Suppressor macrophage treated with lipopolysaccharide for 4 hours (primary cell): Measurements from ENCODE around the gene CSMD2.

Experiments used
- DNase-seq: peaks from one replicate; pipeline ENCODE4 v3.0.0-alpha.2; 2020

The CSMD2 gene

GRCh38 chr1:33660244-33660643, 504.8 kb downstream of the CSMD2 start:
- DNase-seq: no peak

DNA sequence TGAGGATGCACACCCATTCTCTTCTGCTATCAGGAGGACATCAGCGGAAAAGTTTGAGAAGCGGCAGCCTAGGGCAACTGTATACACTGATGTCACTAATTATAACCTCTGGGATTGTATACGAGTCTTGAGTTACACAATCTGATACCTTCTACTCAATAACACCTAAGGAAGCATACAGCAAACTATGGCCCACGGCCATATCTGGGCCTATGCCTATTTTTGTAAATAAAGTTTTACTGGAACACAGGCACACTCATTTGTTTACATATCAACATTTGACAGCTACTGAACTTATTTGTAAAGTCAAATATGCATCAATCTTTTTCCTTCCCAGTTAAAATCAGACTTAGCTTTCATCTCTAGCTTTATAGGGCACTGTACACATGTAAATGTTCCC, 505.4 kb downstream of the CSMD2 start:
- DNase-seq: no peak

- no peak for DNase-seq
Measured at GRCh38 chr1:33657833-33658232, 507.2 kb downstream of the CSMD2 start.

- peak; percentile 45 for DNase-seq
Measured at GRCh38 chr1:33656467-33657005, 508.5 kb downstream of the CSMD2 start.

GRCh38 chr1:33655496-33655895, 509.5 kb downstream of the CSMD2 start:
- no peak for DNase-seq

- peak; percentile 4 for DNase-seq
Measured at GRCh38 chr1:33654267-33654834, 510.7 kb downstream of the CSMD2 start.

- no peak for DNase-seq
Measured at GRCh38 chr1:33653226-33653625, 511.8 kb downstream of the CSMD2 start.

- no peak for DNase-seq
Measured at GRCh38 chr1:33650708-33651107, 514.3 kb downstream of the CSMD2 start.

DNA sequence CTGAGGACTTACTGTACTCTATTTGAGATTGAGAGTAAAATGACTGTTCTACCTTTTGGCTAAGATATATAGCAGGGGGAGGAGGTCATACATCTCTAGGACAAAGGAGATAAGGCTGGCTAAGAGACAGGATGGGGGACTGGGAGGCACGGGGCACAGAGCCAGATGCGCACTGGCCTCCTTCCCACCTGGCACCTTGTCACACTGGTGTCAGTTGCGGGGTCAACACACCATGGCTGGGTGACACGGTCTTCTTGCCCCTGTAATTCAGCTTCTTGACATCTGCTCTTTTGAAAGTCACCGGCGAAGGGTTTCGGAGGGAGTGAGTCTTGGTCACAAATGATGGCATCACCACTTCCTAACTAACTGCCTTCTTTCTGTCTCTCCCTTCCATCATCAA, 515.3 kb downstream of the CSMD2 start:
- no peak for DNase-seq

DNA sequence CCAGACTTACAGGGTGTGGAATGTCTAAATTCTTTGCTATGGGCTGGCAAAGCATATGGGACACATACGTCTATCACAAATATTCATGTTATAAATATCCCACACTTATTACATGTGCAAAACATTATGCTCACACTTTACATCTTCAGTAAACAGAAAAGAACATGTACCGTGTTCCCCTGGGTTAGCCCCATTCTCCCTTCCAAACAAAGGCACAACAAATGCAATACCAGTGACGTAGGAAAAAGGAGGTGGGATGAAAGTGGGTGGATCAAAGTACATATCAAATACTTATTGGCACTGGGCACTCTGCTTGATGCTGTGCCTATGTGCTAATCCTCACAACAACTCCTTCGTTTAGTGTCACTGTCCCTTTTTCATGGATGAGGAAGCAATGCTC, 521.8 kb downstream of the CSMD2 start:
- no peak for DNase-seq

DNA sequence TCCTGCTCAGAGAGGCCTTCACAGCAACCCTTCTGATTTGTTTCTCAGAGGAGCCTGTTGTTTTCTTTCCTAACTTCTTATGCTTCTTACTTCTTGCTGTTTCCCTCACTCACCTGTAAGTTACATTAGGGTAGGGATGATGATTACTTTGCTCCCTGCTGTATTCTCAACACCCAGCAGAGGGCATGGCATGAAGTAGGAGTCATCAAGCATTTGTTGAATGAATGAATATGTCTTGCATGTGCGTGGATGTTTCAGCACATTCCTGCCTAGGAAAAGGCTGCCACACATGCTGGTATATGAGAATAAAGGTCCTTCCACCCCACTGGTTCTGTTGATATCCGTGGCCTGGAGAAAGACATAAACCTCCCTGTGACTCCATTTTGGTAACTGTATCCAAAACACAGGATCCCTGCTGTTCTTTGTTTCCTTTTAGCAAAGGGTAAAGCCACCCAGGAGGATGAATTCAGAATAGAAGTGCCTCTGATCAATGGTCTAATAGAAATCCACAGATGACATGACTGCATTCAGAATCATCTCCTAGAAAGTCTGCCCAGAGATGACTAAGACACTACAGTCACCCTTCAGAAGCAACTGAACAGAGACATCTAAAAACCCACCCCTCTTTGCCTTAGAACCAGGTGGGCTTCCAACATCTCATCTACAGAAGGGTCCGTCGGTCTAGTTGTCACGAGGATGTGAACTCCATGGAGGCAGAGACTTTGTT, 523.8 kb downstream of the CSMD2 start:
- no peak for DNase-seq

- DNase-seq: no peak
Measured at GRCh38 chr1:33640114-33640660, 524.8 kb downstream of the CSMD2 start.

DNA sequence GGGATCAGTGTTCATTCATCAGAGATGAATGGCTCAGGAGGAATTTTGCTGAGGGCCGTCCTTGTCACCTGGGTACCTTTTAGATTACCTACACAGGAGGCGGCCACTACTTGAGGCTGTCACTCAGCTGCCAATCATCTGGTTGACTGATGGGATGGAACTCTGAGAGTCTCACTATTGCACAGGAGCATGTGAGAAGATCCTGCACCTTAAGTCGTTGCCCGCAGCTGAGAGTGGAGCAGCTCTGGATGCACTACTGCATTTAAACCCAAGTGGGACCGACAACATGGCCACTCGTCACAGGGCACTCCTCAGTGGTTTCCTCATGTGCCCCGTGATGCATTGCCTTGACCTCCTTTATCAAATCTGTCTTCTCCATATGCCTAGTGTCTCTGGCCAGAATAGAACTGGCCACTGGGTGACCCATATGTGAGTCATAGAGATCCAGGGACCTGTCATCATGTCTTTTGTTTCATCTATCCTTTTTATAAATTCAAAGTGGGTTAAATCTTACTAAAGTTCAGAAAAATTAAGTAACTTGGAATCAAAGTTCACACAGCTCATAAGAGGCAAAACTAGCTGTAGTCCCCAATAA, 527.1 kb downstream of the CSMD2 start:
- no peak for DNase-seq

GRCh38 chr1:33636209-33636608, 528.8 kb downstream of the CSMD2 start:
- DNase-seq: no peak

DNA sequence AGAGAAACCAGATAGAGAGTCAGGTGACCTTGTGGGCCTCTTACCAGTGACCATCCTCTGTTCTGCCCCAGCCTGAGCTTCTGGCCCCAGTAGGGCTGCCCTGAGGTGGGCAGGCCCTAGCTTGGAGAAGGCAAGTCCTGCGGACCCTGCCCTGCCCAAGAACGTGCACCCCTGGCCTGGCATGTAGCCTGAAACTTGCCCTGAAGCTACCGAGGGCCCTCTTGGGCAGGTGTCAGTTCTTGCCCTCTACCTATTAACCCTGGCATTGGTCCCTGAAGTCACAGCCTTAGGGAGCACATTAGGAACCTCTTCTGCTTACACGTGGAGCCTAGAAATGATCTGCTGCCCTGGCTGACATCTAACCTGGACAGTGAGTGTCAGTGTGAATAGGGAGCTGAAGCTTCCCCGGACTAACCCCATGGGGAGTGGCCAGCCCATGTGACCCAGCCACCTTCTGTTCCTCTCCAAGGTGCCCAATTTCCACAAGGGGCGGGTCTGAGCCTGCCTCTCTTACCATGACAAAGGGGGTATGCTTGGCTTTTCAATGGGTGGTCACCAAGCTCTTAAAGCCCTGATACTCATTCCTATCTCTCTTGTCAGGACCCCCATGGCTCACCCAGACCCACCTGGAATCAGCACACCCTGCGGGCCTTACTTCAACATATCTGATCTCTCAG, 529.6 kb downstream of the CSMD2 start:
- no peak for DNase-seq

DNA sequence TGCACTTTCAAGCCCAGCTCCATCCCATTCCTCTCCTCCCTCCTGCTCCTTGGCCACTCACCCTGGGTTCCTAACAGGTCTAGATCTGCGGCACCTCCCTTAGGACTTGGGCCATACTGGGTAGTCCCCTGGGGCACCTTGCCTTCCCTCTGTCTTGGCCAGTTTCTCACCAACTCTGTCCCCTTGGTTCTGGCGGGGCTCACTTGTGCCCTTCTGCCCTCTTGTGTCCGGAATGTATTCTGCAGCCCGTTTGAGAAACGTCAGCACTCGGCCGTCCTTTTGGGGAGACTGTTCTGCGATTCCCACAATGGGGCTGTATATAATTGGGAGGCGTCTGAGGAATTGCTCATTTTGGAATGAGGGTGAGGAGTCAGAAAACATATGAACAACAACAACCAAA, 530.2 kb downstream of the CSMD2 start:
- DNase-seq: peak; percentile 45

DNA sequence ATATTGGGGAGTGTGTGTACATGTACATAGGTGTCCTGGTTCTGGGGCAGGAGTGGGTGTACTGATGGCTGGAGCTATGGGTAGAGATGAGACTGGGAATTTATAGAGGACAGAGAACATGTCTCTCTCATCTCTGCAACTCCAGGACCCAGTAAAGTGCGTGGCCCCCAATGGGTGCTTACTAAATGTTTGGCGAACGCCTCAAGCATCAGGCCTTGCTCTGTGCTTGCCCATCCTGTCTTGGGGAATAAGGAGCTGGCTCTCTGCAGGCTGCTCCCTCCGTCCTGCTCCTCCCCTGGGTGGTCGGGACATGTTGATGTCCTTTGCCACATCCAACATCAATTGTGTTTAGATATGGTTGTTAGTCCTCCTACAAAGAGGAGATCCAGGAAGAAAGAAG, 530.9 kb downstream of the CSMD2 start:
- DNase-seq: no peak

- peak; percentile 92 for DNase-seq
Measured at GRCh38 chr1:33633019-33633801, 531.8 kb downstream of the CSMD2 start.

DNA sequence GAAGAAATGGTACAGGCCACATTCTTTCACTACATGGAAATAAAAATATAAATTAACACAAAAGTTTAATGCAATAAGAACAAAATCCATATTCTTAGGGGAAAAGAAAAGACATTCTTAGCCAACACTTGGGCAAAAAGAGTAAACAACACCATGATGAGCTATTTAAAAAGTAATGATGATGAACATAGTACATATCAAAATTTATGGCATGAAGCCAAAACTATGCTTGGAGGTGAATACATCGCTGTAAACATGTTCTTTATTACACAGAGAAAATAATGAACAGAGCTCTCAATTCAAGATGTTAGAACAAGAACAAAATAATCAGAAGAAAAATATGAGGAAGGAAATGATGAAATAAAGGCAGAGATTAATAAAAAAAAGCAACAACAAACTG, 534.3 kb downstream of the CSMD2 start:
- DNase-seq: no peak

- no peak for DNase-seq
Measured at GRCh38 chr1:33626801-33627200, 538.2 kb downstream of the CSMD2 start.

DNA sequence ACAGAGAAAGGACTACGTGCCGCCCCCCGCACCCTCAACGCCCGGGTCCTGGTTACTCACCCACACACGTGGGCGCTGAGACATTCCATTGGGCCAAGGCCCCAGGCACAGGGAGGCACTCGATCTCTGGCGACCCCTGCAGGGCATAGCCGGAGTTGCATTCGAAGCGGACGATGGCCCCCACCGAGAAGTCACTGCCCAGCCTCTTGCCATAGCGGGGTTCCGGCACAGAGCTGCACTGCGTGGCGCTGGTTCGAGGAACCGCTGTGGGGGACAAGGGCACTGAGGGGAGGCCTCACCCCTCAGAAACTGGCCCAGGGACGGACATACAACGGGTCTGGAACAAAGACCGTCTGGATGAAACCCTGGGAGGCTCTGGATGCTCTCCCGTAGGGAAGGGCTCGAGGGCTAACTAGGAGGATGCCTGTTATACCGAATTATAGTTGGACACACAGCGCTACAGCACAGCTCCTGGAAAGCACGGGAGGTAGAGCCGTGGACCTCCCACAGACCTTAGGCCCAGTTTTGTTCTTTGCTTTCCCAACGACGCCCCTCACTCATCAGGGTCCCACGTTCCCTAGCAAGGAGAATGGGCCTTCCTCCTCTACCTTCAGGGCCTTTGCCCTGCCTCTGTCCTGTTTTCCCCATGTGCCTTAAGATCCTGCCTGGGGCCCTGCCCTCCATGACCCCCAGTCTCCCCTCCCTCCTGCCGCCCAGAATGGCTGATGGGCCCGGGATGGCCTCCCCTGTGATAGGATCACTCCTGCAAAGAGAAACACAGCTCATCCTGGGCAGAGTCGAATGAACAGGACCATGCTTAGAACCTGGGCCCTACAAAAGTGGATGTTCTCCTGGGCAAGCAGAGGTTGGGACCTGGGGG, 539.8 kb downstream of the CSMD2 start:
- no peak for DNase-seq
